ENCODE results near the gene ADORA1. TPM values are rescaled to one million over a fixed set of nuclear protein-coding genes. Genes with fewer than 3 reads are reported as not detected.
A peak's percentile ranks its signal among the peaks of the same experiment; 100 is the strongest.

Gene ADORA1
- total RNA-seq, 1 donor from 2014 or later: 2.1 TPM

GRCh38 chr1:203165101-203165799 is 37.7 kb downstream of the ADORA1 start:
- Histone ChIP-seq H3K36me3 (ENCODE audit: control insufficient read depth in 3 of 3, insufficient read depth in 3 of 3, low read length in 3 of 3) (peaks cover 0 to 2% (median 0%) of the 10 kb centered on the region in 3 donors), H3K27ac (ENCODE audit: low read depth, low read length) (no peak overlapping the region), H3K9me3 (ENCODE audit: control insufficient read depth in 3 of 3, low read length in 3 of 3) (no peaks in the 10 kb centered on the region), H3K9ac (ENCODE audit: low read depth in 1 of 3, low read length in 3 of 3) (no peak overlapping the region), H3K4me1 (ENCODE audit: control insufficient read depth in 3 of 3, insufficient read depth in 3 of 3, low read length in 3 of 3) (peaks cover 0 to 6% (median 0%) of the 10 kb centered on the region in 3 donors), H3K4me3 (ENCODE audit: low read length in 3 of 3) (no peak overlapping the region), H3K27me3 (ENCODE audit: control insufficient read depth in 3 of 3, insufficient read depth in 3 of 3, low read length in 3 of 3) (peaks cover 0 to 6% (median 0%) of the 10 kb centered on the region in 3 donors)

- Histone ChIP-seq H3K27ac (ENCODE audit: low read depth, low read length) (no peak overlapping the region), H3K9ac (ENCODE audit: low read depth in 1 of 3, low read length in 3 of 3) (no peak overlapping the region), H3K36me3 (ENCODE audit: control insufficient read depth in 3 of 3, insufficient read depth in 3 of 3, low read length in 3 of 3) (peaks cover 0 to 2% (median 0%) of the 10 kb centered on the region in 3 donors), H3K9me3 (ENCODE audit: control insufficient read depth in 3 of 3, low read length in 3 of 3) (no peaks in the 10 kb centered on the region), H3K27me3 (ENCODE audit: control insufficient read depth in 3 of 3, insufficient read depth in 3 of 3, low read length in 3 of 3) (peaks cover 0 to 6% (median 0%) of the 10 kb centered on the region in 3 donors), H3K4me3 (ENCODE audit: low read length in 3 of 3) (no peak overlapping the region), H3K4me1 (ENCODE audit: control insufficient read depth in 3 of 3, insufficient read depth in 3 of 3, low read length in 3 of 3) (peaks cover 0 to 6% (median 0%) of the 10 kb centered on the region in 3 donors)
These were observed 38.3 kb downstream of the ADORA1 start for GRCh38 chr1:203165800-203166161.

GRCh38 chr1:203166192-203166940 is 38.8 kb downstream of the ADORA1 start:
- peaks cover 0 to 2% (median 0%) of the 10 kb centered on the region in 3 donors for H3K36me3 ChIP-seq (ENCODE audit: control insufficient read depth in 3 of 3, insufficient read depth in 3 of 3, low read length in 3 of 3)
- no peaks in the 10 kb centered on the region for H3K9me3 ChIP-seq (ENCODE audit: control insufficient read depth in 3 of 3, low read length in 3 of 3)
- H3K27me3 ChIP-seq (ENCODE audit: control insufficient read depth in 3 of 3, insufficient read depth in 3 of 3, low read length in 3 of 3): peaks cover 0 to 6% (median 0%) of the 10 kb centered on the region in 3 donors
- H3K4me1 ChIP-seq (ENCODE audit: control insufficient read depth in 3 of 3, insufficient read depth in 3 of 3, low read length in 3 of 3): peaks cover 0 to 6% (median 0%) of the 10 kb centered on the region in 3 donors
- peak overlapping the region in 1 of 3 donors; percentile 16 for H3K9ac ChIP-seq (ENCODE audit: low read depth in 1 of 3, low read length in 3 of 3)
- no peak overlapping the region for H3K4me3 ChIP-seq (ENCODE audit: low read length in 3 of 3)
- no peak overlapping the region for H3K27ac ChIP-seq (ENCODE audit: low read depth, low read length)

- Histone ChIP-seq H3K36me3 (ENCODE audit: control insufficient read depth in 3 of 3, insufficient read depth in 3 of 3, low read length in 3 of 3) (peaks cover 0 to 2% (median 0%) of the 10 kb centered on the region in 3 donors), H3K9me3 (ENCODE audit: control insufficient read depth in 3 of 3, low read length in 3 of 3) (no peaks in the 10 kb centered on the region), H3K27ac (ENCODE audit: low read depth, low read length) (no peak overlapping the region), H3K4me1 (ENCODE audit: control insufficient read depth in 3 of 3, insufficient read depth in 3 of 3, low read length in 3 of 3) (peaks cover 6 to 12% (median 7%) of the 10 kb centered on the region in 3 donors), H3K4me3 (ENCODE audit: low read length in 3 of 3) (no peak overlapping the region), H3K9ac (ENCODE audit: low read depth in 1 of 3, low read length in 3 of 3) (no peak overlapping the region), H3K27me3 (ENCODE audit: control insufficient read depth in 3 of 3, insufficient read depth in 3 of 3, low read length in 3 of 3) (peaks cover 0 to under 1% (median 0%) of the 10 kb centered on the region in 3 donors)
These were observed 39.7 kb downstream of the ADORA1 start for GRCh38 chr1:203167026-203167912.

GRCh38 chr1:203167913-203168200 is 40.3 kb downstream of the ADORA1 start:
- no peaks in the 10 kb centered on the region for H3K27me3 ChIP-seq (ENCODE audit: control insufficient read depth in 3 of 3, insufficient read depth in 3 of 3, low read length in 3 of 3)
- H3K36me3 ChIP-seq (ENCODE audit: control insufficient read depth in 3 of 3, insufficient read depth in 3 of 3, low read length in 3 of 3): peaks cover 0 to 2% (median 0%) of the 10 kb centered on the region in 3 donors
- H3K4me1 ChIP-seq (ENCODE audit: control insufficient read depth in 3 of 3, insufficient read depth in 3 of 3, low read length in 3 of 3): peaks cover 12 to 18% (median 13%) of the 10 kb centered on the region in 3 donors
- H3K4me3 ChIP-seq (ENCODE audit: low read length in 3 of 3): no peak overlapping the region
- H3K27ac ChIP-seq (ENCODE audit: low read depth, low read length): no peak overlapping the region
- H3K9me3 ChIP-seq (ENCODE audit: control insufficient read depth in 3 of 3, low read length in 3 of 3): no peaks in the 10 kb centered on the region
- no peak overlapping the region for H3K9ac ChIP-seq (ENCODE audit: low read depth in 1 of 3, low read length in 3 of 3)

GRCh38 chr1:203168256-203168786 is 40.8 kb downstream of the ADORA1 start:
- H3K27me3 ChIP-seq (ENCODE audit: control insufficient read depth in 3 of 3, insufficient read depth in 3 of 3, low read length in 3 of 3): no peaks in the 10 kb centered on the region
- H3K27ac ChIP-seq (ENCODE audit: low read depth, low read length): no peak overlapping the region
- no peak overlapping the region for H3K4me3 ChIP-seq (ENCODE audit: low read length in 3 of 3)
- peaks cover 0 to 2% (median 0%) of the 10 kb centered on the region in 3 donors for H3K36me3 ChIP-seq (ENCODE audit: control insufficient read depth in 3 of 3, insufficient read depth in 3 of 3, low read length in 3 of 3)
- H3K9me3 ChIP-seq (ENCODE audit: control insufficient read depth in 3 of 3, low read length in 3 of 3): no peaks in the 10 kb centered on the region
- no peak overlapping the region for H3K9ac ChIP-seq (ENCODE audit: low read depth in 1 of 3, low read length in 3 of 3)
- peaks cover 17 to 23% (median 18%) of the 10 kb centered on the region in 3 donors for H3K4me1 ChIP-seq (ENCODE audit: control insufficient read depth in 3 of 3, insufficient read depth in 3 of 3, low read length in 3 of 3)

GRCh38 chr1:203168991-203169390 is 41.5 kb downstream of the ADORA1 start:
- Histone ChIP-seq H3K36me3 (ENCODE audit: control insufficient read depth in 3 of 3, insufficient read depth in 3 of 3, low read length in 3 of 3) (peaks cover 0 to 2% (median 0%) of the 10 kb centered on the region in 3 donors), H3K9ac (ENCODE audit: low read depth in 1 of 3, low read length in 3 of 3) (no peak overlapping the region), H3K9me3 (ENCODE audit: control insufficient read depth in 3 of 3, low read length in 3 of 3) (no peaks in the 10 kb centered on the region), H3K4me3 (ENCODE audit: low read length in 3 of 3) (no peak overlapping the region), H3K27me3 (ENCODE audit: control insufficient read depth in 3 of 3, insufficient read depth in 3 of 3, low read length in 3 of 3) (no peaks in the 10 kb centered on the region), H3K4me1 (ENCODE audit: control insufficient read depth in 3 of 3, insufficient read depth in 3 of 3, low read length in 3 of 3) (peaks cover 24% of the 10 kb centered on the region in 3 donors), H3K27ac (ENCODE audit: low read depth, low read length) (no peak overlapping the region)

- Histone ChIP-seq H3K36me3 (ENCODE audit: control insufficient read depth in 3 of 3, insufficient read depth in 3 of 3, low read length in 3 of 3) (peaks cover 0 to 2% (median 0%) of the 10 kb centered on the region in 3 donors), H3K27me3 (ENCODE audit: control insufficient read depth in 3 of 3, insufficient read depth in 3 of 3, low read length in 3 of 3) (no peaks in the 10 kb centered on the region), H3K9ac (ENCODE audit: low read depth in 1 of 3, low read length in 3 of 3) (no peak overlapping the region), H3K9me3 (ENCODE audit: control insufficient read depth in 3 of 3, low read length in 3 of 3) (no peaks in the 10 kb centered on the region), H3K4me3 (ENCODE audit: low read length in 3 of 3) (no peak overlapping the region), H3K27ac (ENCODE audit: low read depth, low read length) (no peak overlapping the region), H3K4me1 (ENCODE audit: control insufficient read depth in 3 of 3, insufficient read depth in 3 of 3, low read length in 3 of 3) (peaks cover 30 to 32% (median 31%) of the 10 kb centered on the region in 3 donors)
These were observed 42.4 kb downstream of the ADORA1 start for GRCh38 chr1:203169770-203170520.
